Liver (tissue), 9 donors: Measurements from ENCODE around the gene TMEM259. TPM values are rescaled to one million over a fixed set of nuclear protein-coding genes. Genes with fewer than 3 reads are reported as not detected.

Experiments
- DNase-seq: peaks from one replicate; pipeline ENCODE4 v3.0.0-alpha.2; 2017; ENCODE audit warnings: low spot score
- H3K27ac ChIP-seq, 2 donors: one replicate each; pipeline ENCODE4 v1.7.0; 2013; ENCODE audit warnings: inconsistent platforms in 2 of 2, low read length in 2 of 2, control low read depth in 1 of 2, low read depth in 1 of 2, mild to moderate bottlenecking in 1 of 2
- H3K27me3 ChIP-seq, 4 donors: one replicate each; pipeline versions ENCODE4 v1.6.1 to v1.7.0; 2013; ENCODE audit warnings: low read length in 3 of 4, inconsistent platforms in 1 of 4, mild to moderate bottlenecking in 1 of 4, moderate library complexity in 1 of 4; ENCODE audit not compliant: control insufficient read depth in 4 of 4, insufficient read depth in 4 of 4
- H3K36me3 ChIP-seq, 4 donors: one replicate each; pipeline versions ENCODE4 v1.6.1 to v1.7.0; 2013; ENCODE audit warnings: low read length in 3 of 4, mild to moderate bottlenecking in 3 of 4, low read depth in 1 of 4, moderate library complexity in 1 of 4; ENCODE audit not compliant: control insufficient read depth in 4 of 4, insufficient read depth in 3 of 4
- H3K4me1 ChIP-seq, 4 donors: one replicate each; pipeline versions ENCODE4 v1.6.1 to v1.7.0; 2013; ENCODE audit warnings: low read length in 3 of 4, mild to moderate bottlenecking in 3 of 4, moderate library complexity in 1 of 4; ENCODE audit not compliant: control insufficient read depth in 4 of 4, insufficient read depth in 4 of 4
- H3K4me3 ChIP-seq, 3 donors: one replicate each; pipeline versions ENCODE4 v1.6.1 to v1.7.0; 2013; ENCODE audit warnings: low read length in 3 of 3, control low read depth in 1 of 3, low read depth in 1 of 3, mild to moderate bottlenecking in 1 of 3
- H3K9ac ChIP-seq, 2 donors: one replicate each; pipeline ENCODE4 v1.7.0; 2013; ENCODE audit warnings: low read length in 2 of 2, mild to moderate bottlenecking in 2 of 2, moderate library complexity in 2 of 2, control low read depth in 1 of 2, low read depth in 1 of 2
- H3K9me3 ChIP-seq, 4 donors: one replicate each; pipeline versions ENCODE4 v1.6.1 to v1.7.0; 2013; ENCODE audit warnings: low read length in 3 of 4; ENCODE audit not compliant: control insufficient read depth in 4 of 4
- ATF3 ChIP-seq: IDR thresholded peaks from 2 replicates; pipeline ENCODE4 v1.6.1; 2016; ENCODE audit warnings: antibody characterized with exemption
- CTCF ChIP-seq: fragments of 150-350 bp; IDR thresholded peaks from 2 replicates; pipeline ENCODE4 v1.5.1; 2017; ENCODE audit warnings: improper control_type of control experiment, low read depth, low read length; ENCODE audit not compliant: missing input control
- EGR1 ChIP-seq, 2 donors: IDR thresholded peaks; 2 replicates each; pipeline ENCODE4 v1.6.1; 2016 to 2018; ENCODE audit warnings: antibody characterized with exemption in 2 of 2, low read depth in 2 of 2
- FOXA1 ChIP-seq: IDR thresholded peaks from 2 replicates; pipeline ENCODE4 v1.6.1; 2016; ENCODE audit warnings: antibody characterized with exemption
- FOXA2 ChIP-seq: IDR thresholded peaks from 2 replicates; pipeline ENCODE4 v1.6.1; 2016; ENCODE audit warnings: antibody characterized with exemption
- HNF4A ChIP-seq, 2 donors: conservative IDR thresholded peaks; 2 replicates each; pipeline ENCODE4 v1.6.1; 2016; ENCODE audit warnings: antibody characterized with exemption in 2 of 2, mild to moderate bottlenecking in 2 of 2
- JUND ChIP-seq, 2 donors: IDR thresholded peaks; 2 replicates each; pipeline ENCODE4 v1.6.1; 2016; ENCODE audit warnings: antibody characterized with exemption in 2 of 2
- NR2F2 ChIP-seq: IDR thresholded peaks from 2 replicates; pipeline ENCODE4 v1.6.1; 2016; ENCODE audit warnings: antibody characterized with exemption
- RAD21 ChIP-seq, 2 donors: IDR thresholded peaks; 2 replicates each; pipeline ENCODE4 v1.6.1; 2016; ENCODE audit warnings: antibody characterized with exemption in 2 of 2, mild to moderate bottlenecking in 2 of 2
- REST ChIP-seq: IDR thresholded peaks from 2 replicates; pipeline ENCODE4 v1.6.1; 2016; ENCODE audit warnings: antibody characterized with exemption, mild to moderate bottlenecking
- RXRA ChIP-seq, 2 donors: IDR thresholded peaks; 2 replicates each; pipeline ENCODE4 v1.6.1; 2017 to 2018; ENCODE audit warnings: antibody characterized with exemption in 2 of 2, mild to moderate bottlenecking in 1 of 2
- WGBS: extraction: QIAGEN DNeasy Blood & Tissue Kit; methylation state at CpG from one replicate; pipeline ENCODE4 v1.1.7; 2013; 5-methylcytosine and 5-hydroxymethylcytosine counted together
- polyA plus RNA-seq, 2 donors: library from polyadenylated mRNA; stranded (reverse) in 1 of 2; unstranded in 1 of 2; fragments of 200-250 nt in 1 of 2; fragments of >200 nt in 1 of 2; fragmentation: Nextera tagmentation in 1 of 2; extraction: Ambion mirVana in 1 of 2; gene quantifications; one replicate each; pipeline versions ENCODE4 v1.2.1 to v1.2.3, GENCODE V29; 2013 to 2015
- total RNA-seq, 2 donors: library from RNA; depleted of rRNA; stranded (reverse); fragments of >200 nt; gene quantifications; one replicate each; pipeline ENCODE4 v1.2.3, GENCODE V29; 2014
- donor health status: healthy.
- donor health status: healthy.
- donor health status: healthy.
- donor health status: healthy.
- donor health status: healthy.

Gene TMEM259
- total and polyA plus RNA-seq, 4 donors: 29.7 to 99.3 (median 57.3) TPM

- TF ChIP-seq ATF3 (no peak), EGR1 (IDR thresholded peaks at IDR 0.05; ENCODE audit: low read depth in 2 of 2) (no peak), HNF4A (conservative IDR thresholded peaks at IDR 0.05) (no peak), JUND (IDR thresholded peaks at IDR 0.05) (no peak), RXRA (IDR thresholded peaks at IDR 0.05) (no peak), REST (no peak)
Observed at GRCh38 chr19:1065606-1066109, 44.7 kb upstream of the TMEM259 start (continued).

GRCh38 chr19:1064661-1065605, 44.0 kb upstream of the TMEM259 start:
- no peak overlapping the region for H3K27ac ChIP-seq
- TF ChIP-seq FOXA2 (no peak), FOXA1 (no peak), NR2F2 (no peak), CTCF (peak; percentile 74), RAD21 (IDR thresholded peaks at IDR 0.05) (peak in 1 of 2 donors; percentile 75)

GRCh38 chr19:1063909-1064660, 43.2 kb upstream of the TMEM259 start:
- Histone ChIP-seq H3K27ac (no peak overlapping the region), H3K4me1 (peaks cover 2 to 22% (median 8%) of the 10 kb centered on the region in 4 donors), H3K9ac (no peak overlapping the region), H3K9me3 (no peaks in the 10 kb centered on the region), H3K4me3 (no peak overlapping the region), H3K36me3 (no peaks in the 10 kb centered on the region), H3K27me3 (peaks cover 0 to 2% (median 0%) of the 10 kb centered on the region in 4 donors)
- 70% methylated on average over 37 of the region's 37 CpGs for WGBS
- no peak for DNase-seq
- no peak for TF ChIP-seq FOXA2
- TF ChIP-seq ATF3: no peak

More at GRCh38 chr19:1064661-1065605, 44.0 kb upstream of the TMEM259 start:
- WGBS: 11% methylated on average over 60 of the region's 60 CpGs
- peaks cover 0 to 4% (median 1%) of the 10 kb centered on the region in 4 donors for H3K27me3 ChIP-seq
- no peaks in the 10 kb centered on the region for H3K9me3 ChIP-seq
- DNase-seq: peak; percentile 71
- no peaks in the 10 kb centered on the region for H3K36me3 ChIP-seq
- no peak overlapping the region for H3K9ac ChIP-seq
- no peak overlapping the region for H3K4me3 ChIP-seq
- peaks cover 2 to 22% (median 11%) of the 10 kb centered on the region in 4 donors for H3K4me1 ChIP-seq
